GM12801 (cell line): ENCODE measurements around the gene RAB3IP.

Experiments
- TF ChIP-seq, protein P1 (sequence below): IDR thresholded peaks from one replicate; pipeline ENCODE4 v1.5.1; 2011; ENCODE audit warnings: control low read depth; ENCODE audit not compliant: insufficient read length; ENCODE audit errors: extremely low read depth

RAB3IP gene

DNA sequence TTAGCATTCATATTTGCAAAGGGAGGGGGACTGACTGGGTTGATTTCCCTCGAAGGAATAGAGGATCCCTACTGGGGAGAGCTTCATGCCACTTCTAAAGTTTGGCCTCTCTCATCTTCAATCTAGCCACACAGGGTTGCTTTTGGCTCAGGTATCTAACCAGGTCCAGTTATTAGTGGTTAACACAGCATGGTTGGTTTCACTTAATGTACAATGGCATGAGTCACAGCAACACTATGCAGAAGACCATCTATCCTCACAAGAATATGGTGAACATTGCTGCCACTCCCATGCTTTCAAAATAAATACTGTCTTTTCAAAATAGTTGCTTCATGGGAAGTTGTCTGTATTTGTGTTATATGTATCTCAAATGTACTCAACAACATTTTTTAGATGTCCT is 6.6 kb upstream of the RAB3IP start:
- TF ChIP-seq, protein P1, sequence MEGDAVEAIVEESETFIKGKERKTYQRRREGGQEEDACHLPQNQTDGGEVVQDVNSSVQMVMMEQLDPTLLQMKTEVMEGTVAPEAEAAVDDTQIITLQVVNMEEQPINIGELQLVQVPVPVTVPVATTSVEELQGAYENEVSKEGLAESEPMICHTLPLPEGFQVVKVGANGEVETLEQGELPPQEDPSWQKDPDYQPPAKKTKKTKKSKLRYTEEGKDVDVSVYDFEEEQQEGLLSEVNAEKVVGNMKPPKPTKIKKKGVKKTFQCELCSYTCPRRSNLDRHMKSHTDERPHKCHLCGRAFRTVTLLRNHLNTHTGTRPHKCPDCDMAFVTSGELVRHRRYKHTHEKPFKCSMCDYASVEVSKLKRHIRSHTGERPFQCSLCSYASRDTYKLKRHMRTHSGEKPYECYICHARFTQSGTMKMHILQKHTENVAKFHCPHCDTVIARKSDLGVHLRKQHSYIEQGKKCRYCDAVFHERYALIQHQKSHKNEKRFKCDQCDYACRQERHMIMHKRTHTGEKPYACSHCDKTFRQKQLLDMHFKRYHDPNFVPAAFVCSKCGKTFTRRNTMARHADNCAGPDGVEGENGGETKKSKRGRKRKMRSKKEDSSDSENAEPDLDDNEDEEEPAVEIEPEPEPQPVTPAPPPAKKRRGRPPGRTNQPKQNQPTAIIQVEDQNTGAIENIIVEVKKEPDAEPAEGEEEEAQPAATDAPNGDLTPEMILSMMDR, result no peak

DNA sequence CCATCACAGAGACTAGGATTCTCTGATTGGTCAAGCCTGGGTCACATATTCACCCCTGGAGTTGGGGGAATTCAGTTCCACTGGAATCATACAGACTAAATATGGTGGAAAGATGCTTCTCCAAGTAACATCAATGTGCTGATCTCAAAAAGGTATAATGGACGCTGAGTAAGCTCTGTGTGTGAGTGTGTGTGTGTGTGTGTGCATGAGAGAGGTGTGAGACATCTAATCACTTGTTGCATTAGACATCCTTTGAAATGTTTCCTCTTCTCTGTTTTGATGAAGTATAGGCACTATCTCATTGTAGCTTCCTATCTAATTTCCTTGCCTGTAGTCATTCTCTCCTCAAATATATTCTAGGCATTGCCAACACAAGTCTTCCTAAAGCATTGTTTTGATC is 5.0 kb upstream of the RAB3IP start:
- TF ChIP-seq, protein P1, result no peak

- TF ChIP-seq, protein P1, result no peak
These were observed 879 bp downstream of the RAB3IP start for GRCh38 chr12:69739287-69740191.

DNA sequence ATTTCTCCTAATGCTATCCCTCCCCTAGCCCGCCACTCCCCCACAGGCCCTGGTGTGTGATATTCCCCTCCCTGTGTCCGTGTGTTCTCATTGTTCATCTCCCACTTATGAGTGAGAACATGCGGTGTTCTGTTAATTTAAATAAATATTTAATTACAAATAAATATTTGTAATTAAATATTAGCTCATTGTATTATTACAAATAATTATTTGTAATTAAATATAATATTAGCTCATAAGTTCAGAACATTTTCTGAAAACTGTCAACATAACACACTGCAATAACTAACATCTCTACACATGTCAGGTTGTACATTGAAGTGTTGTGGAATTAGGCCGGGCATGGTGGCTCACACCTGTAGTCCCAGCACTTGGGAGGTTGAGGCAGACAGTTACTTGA is 5.4 kb downstream of the RAB3IP start:
- TF ChIP-seq, protein P1, result no peak

DNA sequence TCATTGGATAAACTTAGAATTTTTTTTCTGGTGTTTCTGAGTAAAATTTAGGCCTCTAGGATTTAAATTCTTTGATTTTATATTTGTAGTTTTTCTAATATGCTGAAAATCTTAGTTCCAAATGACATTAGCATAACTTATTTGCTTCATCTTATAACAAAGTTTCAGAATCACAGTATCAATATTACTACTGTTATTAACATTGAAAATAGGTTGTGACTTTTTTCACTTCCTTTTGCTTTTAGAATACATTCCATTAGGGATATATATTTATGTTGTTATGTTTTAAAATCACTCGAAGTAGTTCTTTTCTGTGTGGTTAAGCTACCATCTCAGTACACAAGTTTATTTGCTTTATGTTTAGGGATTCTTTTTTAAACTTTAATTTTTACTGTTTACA is 12.8 kb downstream of the RAB3IP start:
- TF ChIP-seq, protein P1, result no peak

DNA sequence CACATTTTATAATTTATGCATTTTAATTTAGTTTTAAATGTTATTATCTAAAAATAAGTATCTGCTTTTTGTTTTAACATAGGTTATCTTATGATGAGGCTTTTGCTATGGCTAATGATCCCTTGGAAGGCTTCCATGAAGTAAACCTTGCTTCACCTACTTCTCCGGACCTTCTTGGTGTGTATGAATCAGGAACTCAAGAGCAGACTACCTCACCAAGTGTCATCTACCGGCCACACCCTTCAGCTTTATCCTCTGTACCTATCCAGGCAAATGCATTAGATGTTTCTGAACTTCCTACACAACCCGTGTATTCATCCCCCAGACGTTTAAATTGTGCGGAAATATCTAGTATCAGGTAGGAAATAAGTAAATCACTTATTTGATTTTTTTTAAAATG is 16.6 kb downstream of the RAB3IP start:
- TF ChIP-seq, protein P1, result no peak

DNA sequence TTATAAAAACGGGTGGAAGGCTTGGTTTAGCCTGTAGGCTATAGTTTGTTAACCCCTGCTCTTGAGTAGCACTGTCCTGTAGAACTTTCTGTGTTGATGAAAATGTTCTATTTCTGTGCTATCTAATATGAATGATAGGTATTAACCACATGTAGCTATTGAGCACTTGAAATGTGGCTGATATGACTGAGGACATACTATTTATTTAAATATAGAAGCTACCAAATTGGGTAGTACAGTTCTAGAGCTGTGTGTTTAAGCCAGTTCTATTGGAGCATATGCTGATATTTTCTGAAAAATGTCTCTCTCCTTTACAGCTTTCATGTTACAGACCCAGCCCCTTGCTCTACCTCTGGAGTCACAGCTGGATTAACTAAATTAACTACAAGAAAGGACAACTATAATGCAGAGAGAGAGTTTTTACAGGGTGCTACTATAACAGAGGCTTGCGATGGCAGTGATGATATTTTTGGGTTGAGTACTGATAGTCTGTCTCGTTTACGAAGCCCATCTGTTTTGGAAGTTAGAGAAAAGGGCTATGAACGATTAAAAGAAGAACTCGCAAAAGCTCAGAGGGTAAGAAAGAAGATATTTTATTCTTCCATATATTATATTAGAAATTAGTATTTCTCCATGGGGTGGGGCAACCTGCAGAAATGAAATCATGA is 17.6 kb downstream of the RAB3IP start:
- TF ChIP-seq, protein P1, result no peak
